Ureter (tissue), 1 donor: ENCODE data around the gene GABRP. TPM values are rescaled to one million over a fixed set of nuclear protein-coding genes. Genes with fewer than 3 reads are reported as not detected.
"Not testable (repeated sequence)": the region's sequence is repeated elsewhere in the genome, so short reads cannot be mapped to it uniquely, and the experiment has no call there.

Experiments
- DNase-seq: peaks from one replicate; pipeline ENCODE4 v3.0.0-alpha.2; 2020; ENCODE audit warnings: low spot score
- total RNA-seq: library from RNA; stranded (reverse); gene quantifications from one replicate; pipeline ENCODE4 v1.2.4, GENCODE V29; 2023
- donor health status: DM: yes; HTN: yes; CAD: no.

GABRP gene, protein sequence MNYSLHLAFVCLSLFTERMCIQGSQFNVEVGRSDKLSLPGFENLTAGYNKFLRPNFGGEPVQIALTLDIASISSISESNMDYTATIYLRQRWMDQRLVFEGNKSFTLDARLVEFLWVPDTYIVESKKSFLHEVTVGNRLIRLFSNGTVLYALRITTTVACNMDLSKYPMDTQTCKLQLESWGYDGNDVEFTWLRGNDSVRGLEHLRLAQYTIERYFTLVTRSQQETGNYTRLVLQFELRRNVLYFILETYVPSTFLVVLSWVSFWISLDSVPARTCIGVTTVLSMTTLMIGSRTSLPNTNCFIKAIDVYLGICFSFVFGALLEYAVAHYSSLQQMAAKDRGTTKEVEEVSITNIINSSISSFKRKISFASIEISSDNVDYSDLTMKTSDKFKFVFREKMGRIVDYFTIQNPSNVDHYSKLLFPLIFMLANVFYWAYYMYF
- 0.42 TPM for total RNA-seq

DNA sequence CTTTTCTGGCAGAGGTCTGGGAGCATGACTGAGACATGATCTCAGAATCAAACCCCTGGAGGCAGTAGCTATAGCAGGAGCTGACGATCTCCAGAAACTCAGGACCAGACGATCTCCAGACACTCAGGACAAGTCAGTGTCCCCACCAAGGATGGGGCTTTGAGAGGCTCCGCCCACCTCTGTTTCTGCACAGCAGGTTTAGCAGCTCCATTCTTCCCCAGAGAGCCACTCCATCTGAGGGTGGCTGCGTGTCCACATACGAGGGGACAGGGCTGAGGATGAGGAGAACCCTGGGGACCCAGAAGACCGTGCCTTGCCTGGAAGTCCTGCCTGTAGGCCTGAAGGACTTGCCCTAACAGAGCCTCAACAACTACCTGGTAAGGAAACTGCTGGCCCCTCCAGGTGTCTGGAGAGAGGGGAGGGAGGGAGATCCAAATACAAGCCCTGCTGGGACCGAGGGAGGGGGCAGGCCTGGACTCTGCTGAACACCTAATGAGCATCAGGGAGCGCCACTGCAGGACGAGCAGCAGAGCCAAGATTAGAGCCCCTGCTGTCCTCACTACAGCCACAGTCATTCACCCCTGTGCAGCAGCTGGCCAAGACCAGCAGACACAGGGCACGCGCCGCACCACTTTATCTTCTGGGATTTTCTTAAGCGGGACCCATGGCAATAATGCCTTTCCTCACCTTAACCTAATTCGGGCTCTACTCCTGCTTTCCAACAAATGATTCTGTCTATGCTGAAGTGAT is at the start of gene GABRP:
Gene GABRP, plus strand, starts transcription at position 228 of the 750 bp plus-strand sequence. CDS start 4,891 bp downstream, outside the sequence.
- DNase-seq, result no peak

DNA sequence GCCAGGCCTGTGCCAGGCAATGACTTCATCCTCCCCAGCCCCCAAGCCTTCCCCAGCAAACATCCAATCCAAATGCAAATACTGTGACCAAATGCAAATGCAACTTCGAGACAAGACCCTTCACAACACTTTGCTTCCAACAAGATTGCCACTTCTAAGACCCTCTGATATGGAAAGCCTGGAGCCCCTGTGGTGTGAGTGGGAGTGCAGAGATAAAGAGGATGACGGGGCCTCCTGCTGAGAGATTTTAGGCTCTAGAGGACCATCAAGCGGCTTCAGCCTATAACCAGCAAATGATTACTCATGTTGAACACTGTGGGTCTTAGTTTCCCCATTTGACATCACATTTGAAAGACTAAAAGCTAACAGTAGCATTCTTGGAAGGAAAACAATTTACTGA is 46.6 kb upstream of the GABRP start:
- DNase-seq, result no peak

DNA sequence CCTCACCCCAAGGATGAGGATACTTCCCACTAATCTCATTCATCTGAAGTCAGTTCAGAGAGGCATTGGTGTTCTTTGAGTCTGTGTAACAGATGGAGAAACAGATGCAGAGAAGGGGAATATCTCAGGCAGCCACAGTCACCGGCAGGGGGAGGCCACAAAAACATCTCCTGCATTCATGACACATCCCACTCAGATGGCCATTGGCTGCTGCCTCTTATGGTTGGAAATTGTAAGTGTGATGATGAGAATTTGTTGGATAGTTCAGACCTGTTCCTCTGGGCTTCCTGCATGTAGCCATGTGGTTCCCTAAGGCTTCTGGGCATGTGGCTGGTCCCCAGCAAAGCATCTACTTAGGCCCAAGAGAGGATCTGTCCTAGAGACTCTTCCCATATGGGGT is 45.9 kb upstream of the GABRP start:
- no peak for DNase-seq

DNA sequence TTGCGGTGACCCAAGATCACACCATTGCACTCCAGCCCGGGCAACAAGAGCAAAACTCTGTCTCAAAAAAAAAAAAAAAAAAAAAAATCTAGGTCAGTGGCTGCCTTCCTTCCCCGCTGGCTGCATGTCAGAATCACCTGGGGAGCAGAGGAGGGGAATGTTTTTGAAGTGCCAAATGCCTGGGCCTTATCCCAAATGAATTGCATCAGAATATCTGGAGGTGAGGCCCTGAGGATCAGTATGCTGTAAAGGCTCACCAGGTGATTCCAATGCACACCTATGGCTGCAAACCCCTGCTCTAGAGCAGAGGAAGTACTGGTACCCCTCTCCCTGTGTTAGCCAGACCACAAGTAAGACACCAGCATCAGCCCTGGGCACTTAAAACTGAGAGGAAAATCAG is 44.7 kb upstream of the GABRP start:
- DNase-seq, result no peak

DNA sequence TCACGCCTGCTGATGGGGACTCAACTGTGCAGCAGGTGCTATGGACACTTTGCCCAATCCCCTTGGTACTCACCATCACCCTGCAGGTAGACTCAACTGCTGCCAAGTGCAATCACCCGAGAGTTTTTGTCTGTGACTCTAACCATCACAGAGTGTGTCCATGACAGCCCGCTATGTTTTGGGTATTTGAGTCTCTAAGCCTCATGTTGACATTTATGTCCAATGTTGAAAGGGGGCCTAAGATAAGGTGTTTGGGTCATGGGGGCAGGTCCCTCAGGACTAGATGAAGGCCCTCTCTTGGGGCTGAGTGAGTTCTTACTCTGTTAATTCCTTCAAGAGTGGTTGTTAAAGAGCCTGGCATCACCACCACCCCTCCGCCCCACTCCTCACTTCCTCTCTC is 44.1 kb upstream of the GABRP start:
- DNase-seq, result no peak

DNA sequence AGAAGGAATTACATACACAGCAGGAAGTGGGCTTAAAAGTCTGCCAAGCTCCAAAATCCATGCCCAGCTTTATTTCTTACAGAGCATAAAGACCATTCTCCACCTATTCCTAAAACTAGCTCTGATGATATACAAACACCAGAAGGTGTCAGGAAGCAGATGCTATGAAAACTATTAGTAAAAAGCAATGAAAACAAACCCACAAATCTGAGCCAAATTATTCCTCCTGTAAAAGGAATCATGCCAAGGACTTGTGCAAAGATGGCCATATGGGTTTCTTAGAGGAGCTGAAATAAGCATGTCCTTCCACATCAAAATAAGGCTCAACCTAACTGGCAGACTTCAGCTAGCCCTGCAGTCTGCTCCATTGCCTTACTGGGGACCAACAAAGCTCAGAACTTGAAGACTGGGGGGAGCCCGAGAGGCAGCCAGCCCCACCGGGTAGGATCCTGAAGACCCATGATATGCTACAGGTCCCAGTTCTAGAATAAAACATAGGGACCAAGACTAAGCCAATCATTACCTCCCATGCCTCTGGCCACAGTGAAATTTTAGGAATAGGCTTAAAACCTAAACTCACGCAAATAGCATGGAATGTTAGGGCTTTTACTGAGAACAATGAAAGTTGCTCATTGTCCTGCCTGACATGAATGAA is 42.8 kb upstream of the GABRP start:
- no peak for DNase-seq

DNA sequence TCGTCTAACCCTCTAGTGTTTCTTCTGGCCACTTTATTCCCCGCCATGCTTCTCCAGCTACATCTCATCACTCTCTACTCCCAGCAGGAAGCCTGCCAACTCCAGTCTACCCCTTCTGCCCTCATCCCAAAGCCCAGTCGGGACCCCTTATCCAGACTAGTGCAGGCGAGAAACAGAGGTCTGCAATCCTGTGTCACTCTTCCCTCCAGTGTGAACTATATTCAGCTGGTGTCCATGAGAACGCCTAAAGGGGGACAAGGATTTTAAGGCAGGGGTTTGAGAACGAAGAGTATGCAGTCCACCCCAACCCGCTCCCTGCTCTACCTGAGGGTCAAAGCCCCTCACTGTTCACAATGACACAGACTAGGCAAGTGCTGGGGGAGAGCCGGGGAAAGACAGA is 41.7 kb upstream of the GABRP start:
- DNase-seq, result no peak

DNA sequence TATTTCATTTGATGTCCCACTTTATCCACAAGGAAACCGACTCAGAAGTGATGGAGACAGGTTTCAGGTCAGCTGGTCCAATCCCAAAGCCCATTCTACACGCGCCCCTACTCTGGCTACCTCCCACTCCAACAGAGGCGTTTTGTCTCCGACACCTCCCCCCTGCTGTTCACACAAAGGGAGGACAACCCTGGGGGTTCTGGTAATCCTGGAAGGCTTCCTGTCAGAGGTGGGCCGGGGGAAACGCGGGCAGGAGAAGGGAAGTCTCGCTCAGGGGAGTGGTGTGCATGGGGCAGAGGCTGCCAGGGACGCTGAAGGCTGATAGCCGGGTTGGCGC is 39.7 kb upstream of the GABRP start:
- peak; percentile 36 for DNase-seq

DNA sequence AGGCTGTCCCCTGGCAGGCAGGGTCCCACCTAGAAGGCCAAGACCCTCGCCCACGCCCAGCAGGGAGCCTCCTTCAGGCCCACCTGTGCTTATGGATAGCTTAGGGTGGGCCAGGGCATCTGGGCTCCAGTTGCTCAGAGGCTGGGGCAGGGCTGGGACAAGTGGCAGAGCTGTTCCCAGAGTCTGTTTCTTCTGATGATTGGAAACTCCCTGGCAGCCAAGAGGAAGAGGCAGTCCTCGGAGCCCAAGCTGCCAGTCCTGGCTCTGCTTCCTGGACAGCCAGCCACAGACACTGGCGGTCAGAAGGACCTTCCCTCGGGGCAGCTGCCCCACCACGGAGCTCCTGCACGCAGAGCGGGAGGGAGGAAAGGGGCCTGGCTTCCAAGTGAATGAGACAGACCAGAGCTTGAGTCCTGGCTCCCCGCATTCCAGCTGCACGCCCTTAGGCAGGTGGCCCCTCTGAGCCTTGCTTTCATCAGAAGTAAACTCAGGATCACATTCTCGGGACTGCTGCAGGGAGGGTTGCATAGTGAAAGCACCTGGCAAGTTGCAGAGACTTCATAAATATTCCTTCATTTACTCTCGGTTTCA is 37.9 kb upstream of the GABRP start:
- DNase-seq, result peak; percentile 41

DNA sequence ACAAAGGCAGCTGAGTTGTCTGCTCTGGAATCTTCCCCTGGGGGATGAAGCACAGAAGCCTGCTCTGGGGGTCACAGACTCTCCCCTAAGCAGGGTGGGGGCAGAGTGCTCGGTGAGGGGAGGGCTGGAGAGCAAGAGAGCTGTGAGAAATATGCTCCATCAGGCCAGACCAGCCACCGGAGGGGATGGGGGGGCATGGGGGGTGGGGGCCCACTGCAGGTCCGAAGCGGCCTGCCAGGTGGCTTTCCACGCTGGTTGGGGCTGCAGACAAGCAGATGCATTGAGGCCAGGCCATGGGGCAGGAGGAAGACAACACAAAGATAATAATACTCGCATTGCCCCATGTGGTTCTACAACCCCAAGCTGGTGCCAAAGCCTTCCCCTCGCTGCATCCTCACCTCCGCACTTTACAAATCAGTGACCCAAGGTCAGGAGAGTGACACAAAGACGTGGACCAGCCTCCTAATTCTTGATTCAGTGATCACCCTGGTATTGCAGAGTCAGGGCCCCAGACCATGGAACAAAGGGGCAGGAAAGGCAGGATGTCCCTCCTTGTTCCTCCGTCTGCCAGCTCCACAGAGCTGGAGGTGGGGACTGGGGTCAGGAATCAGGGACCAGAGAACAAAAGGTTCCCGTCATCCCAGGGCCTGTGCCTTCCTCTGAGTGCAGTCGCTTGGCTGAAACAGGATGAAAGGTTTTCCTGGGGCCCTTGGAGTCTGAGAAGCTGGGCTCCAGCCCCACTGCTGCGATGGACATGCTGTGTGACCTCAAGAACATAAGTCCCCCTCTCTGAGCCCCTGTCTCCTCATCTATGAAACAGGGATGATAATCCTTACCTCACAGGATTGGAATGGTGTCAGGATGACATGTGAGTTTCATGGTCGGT is 37.2 kb upstream of the GABRP start:
- DNase-seq, result peak; percentile 34

DNA sequence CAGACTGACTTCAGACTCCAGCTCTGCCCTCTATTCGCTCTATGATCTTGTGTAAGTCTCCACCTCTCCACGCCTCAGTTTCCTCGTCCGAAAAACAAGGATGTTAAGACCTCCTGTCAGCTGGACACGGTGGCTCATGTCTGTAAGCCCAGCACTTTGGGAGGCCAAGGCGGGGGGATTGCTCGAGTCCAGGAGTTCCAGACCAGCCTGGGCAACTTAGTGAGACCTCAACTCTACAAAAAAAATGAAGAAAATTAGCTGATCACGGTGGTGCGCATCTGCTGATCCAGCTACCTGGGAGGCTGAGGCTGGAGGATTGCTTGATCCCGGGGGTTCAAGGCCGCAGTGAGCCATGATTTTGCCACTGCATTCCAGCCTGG is 36.6 kb upstream of the GABRP start:
- DNase-seq, result peak; percentile 10

DNA sequence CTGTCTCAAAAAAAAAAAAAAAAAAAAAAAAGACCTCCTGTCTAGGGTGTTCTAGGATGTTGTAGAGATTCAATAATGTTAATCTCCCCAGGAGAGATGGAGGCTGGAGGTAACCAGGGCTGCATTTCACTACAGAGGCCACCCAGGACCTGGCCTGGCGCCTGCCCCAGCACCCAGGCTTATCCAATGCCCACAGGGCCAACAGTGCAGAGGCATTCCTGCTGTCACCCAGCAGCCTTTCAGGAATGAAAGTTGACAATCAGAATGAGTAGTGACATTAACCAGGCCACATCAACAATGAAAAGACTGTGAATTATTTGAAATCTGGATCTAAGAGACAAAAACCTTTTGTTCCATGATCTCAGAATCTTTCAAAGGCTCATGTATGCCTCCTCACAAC is 36.2 kb upstream of the GABRP start:
- peak; percentile 7 for DNase-seq

DNA sequence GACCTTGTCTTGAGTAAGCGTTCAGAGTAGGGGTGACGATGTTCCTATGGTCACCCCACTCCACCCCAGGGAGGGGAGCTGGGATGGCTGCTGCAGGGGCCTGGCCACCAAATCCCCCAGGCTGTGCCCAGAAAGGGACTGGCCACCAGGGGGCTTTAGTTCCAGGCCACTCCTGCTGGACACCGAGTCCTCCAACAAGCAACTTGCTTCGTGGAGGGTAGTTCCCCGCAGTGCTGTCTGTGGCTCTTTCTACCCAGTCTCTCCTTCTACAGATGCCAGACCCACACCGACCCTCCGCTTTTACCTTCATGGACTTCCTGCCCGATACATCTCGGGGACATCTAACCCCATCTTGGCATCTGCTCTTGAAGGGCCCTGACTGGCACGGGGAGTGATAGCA is 35.7 kb upstream of the GABRP start:
- DNase-seq, result peak; percentile 28

DNA sequence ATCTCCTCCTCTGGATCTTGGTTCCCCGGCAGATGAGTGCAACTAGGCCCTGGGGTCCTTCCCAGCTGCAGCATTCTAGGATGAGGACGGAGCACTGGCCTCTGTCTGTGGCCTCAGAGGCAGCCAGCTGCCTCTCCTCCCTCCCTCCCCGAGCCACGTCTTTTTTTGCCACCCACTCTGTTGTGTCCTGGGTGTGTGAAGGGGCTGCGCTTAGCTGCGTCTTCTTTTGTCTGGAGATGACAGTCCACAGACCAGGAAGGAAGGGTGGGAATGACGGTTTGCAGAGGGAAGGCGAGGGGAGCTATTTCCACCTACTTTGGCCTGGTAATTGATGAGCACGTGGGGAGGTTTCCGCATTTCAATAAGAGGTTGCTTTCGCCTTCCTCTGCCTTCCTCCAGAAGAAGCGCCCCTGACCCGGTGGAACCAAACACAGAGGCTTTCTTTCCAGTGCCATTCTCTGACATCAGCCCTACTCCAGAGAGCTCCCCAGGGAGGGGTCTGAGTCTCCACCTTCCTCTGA is 34.5 kb upstream of the GABRP start:
- peak; percentile 13 for DNase-seq

DNA sequence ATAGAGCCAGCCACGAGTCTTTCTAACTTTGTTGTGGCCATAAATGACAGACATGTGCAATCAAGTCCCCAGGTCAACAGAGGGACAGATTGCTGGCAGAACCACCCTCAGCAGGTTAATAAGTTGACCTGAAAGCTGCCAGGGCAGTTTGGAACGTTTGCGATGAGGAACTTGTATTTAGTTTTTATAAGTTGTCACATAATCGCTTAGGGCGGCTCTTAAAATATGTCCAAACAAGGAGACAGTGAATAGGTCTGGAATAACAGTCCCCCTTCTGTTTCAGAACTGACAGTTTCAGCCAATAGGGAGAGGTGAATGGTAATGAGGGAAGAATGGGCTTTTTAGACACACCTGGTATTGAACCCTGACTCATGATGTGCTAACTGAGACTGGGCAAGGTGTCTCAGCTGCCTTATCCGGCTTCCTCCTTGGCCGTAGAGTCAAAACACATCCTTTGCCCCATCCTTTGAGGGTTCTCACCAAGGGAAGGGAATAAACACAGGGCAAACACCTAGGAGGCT is 33.6 kb upstream of the GABRP start:
- DNase-seq, result peak; percentile 41

DNA sequence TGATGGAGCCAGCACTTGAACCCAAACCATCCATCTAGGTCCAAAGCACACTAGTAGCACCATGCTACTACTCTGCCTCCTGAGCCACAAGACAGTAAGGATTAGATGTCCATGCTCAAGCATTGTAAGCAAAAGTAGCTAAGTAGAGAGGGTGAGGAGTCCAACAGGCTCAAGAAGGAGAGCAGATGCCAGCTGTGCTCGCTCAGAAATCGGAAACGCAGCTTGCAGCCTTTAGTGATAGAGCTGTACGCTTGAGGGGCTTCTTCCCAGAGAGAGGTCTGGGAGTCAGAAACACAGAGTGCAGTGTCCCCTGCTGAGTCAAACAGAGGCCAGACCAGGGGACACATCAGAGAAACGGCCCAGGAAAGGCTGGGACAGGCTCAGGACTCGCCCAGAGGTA is 32.7 kb upstream of the GABRP start:
- DNase-seq, result no peak

DNA sequence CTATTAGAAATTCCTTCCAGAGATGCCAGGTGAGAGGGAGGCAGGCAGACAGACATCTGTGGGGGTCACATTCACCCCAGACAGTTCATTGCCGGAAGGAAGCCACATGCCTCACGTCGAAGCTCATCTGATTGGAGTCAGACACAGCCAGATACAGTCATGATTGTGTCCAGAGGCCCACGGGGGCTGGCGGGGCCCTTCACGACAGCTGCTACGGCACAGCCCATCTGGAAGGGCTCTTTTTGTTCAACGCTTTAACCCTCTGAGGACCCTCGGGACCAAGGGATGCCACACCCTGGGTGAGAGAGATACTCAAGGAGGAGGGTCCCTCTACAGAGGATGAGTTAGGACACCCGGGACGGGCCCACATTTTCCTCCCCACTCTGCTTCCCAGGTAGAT is 31.9 kb upstream of the GABRP start:
- DNase-seq, result no peak

DNA sequence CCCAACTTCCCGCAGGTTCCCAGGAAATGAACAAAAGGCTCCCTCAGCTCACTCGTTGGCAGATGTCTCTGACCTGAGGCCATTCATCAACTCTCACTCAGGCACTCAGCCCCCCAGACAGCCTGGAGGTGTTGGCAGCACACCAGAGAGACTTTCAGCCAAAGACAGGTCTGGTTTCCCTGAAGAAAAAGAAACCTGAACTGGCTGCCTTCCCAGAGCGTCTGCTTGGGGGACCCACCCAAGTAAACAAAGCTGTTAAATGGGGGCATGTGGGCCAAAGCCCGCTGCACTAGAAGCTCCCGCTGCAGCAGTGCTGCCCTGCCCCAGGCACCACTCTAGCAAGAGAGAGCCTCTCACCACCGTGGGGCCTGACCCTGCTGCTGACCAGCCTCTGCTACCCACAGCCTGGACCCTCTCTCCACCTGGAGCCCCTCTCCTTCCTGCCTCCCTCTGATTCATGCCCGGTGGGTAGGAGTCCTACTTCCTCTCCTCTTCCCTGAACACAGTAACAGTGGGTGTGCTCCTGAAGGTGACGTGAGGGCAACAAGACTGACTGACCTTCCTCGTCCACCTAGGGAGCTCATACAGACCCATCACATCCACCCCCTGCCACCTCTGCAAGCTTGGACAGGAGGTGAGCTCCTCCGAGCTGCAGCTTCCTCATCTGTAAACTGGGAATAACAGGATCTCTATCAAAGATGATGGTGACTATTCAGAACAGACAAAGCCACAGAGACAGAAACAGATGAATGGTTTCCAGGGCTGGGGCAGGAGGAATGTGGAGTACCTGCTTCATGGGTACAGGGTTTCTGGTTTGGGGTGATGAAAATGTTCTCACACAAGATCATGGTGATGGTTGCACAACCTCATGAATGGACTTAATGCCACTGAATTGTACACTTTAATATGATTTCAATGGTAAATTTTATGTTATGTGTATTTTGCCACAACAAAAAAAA is 31.0 kb upstream of the GABRP start:
- no peak for DNase-seq

DNA sequence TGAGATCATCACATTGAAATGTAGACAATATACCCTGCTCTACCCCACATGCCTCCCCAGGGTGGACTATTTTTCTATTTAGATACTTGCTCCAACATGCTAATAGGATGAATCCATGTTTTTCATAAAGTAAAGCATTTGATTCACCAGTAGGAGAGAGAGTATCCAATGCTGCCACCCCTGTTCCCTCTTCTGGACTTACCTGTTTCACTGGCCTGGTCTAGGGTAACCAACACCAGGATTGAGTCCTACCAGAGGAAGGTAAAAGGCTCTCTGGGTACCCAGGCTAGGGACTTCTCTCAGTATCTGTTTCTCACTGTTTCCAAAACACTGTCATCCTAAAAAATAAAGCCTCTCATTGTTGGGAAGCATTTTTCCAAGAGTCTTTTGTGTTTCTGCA is 30.2 kb upstream of the GABRP start:
- DNase-seq, result no peak

DNA sequence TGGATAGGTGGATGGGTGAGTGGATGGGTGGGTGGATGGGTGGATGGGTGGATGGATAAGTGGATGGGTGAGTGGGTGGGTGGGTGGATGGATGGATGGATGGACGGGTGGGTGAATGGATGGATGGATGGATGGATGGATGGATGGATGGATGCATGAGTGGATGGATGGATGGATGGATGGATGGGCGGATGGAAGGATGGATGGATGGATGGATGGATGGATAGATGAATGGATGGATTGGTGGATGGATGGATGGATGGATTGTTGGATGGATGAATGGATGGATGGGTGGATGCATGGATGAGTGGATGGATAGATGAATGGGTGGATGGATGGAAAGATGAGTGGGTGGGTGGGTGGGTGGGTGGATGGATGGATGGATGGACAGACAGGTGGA is 29.0 kb upstream of the GABRP start:
- DNase-seq, result not testable (repeated sequence)
